Fibroblast of peridontal ligament (primary cell): Measurements from ENCODE around the gene ACSL5.
"Not testable (repeated sequence)": the region's sequence is repeated elsewhere in the genome, so short reads cannot be mapped to it uniquely, and the experiment has no call there.

Source experiments
- DNase-seq: peaks from one replicate; pipeline ENCODE4 v3.0.0-alpha.2; 2010; ENCODE audit errors: extremely low read depth

ACSL5 gene

DNA sequence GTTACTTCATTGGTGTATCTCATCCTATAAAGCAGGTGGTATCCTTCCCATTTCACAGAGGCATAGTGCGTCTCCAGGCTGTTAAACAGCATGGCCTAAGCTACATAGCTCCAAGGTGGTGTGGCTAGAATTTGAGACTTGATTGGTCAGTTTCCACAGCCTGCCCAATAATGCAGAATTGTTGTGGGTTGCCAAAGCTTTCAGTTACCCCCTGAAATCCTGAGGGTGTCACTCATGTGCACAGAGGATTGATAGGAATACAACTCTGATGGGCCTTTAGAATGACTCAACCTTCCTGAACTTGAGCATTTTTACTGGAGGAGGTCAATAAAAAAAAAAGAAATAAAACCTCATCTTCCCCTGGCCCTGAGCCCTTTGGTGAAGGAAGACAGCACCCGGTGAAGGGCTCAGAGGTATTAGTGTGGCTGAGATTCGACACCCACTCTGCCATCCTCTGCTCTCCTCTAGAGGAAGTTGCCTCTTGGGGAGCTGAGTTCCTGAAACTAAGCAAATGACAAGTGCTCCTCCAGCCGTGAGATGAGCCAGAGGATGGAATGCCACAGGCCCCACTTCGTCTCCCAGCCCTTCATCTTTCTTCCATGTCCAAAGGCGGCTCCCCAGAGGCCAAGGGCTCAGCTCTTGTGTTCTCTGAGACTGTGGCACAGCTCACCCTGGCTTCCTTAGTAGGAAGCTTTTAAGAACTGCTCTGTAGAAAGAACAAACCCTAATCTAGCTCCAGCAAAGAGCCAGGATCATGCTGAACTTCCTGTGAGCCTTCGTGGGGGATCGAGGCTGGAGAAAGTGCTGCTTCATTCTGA lies 1.0 kb downstream of the ACSL5 start:
- no peak for DNase-seq

DNA sequence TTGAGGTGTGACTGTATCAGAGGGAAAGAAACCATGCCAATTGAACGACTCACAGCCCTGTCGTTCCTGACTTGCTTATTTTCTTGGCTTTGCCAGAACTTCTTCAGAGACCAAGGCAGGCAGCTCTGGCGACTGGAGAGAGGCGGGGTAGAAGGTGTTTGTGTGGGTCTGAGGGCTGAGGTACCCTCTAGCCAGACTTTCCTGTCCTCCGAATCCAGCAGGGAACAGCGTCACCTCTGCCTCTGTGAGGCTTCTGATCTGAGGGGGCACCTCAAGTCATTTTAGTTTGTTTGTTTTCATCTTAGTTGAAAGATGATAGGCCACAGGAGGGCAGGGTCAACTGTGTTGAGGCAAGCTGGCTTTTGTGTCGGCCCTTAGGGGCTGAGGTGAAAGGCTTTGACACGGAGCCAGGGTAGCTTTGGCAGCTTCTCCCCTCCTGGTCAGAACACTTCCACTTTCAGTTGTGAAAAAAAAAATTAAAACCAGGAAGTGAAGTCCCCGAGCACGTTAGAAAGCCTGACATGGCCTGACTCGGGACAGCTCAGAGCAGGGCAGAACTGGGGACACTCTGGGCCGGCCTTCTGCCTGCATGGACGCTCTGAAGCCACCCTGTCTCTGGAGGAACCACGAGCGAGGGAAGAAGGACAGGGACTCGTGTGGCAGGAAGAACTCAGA lies 1.9 kb downstream of the ACSL5 start:
- DNase-seq = peak; percentile 31

DNA sequence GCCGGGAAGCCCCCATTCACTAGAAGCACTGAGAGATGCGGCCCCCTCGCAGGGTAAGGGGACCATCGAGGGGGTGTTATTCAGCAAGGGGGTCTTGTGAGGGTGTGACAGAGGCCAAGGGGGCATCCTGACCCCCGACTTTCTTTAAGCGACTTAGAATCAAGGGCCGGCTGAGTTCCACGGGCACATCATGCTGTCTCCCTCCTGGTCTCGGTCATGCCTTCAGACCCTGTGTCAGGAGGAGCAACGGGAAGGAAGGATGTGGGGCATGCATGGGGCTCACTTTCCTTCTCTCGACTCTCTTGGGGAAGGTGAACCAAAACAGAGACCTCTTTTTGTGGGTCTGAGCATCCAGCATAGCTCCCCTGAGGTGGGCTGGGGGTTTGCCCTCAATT lies 2.5 kb downstream of the ACSL5 start:
- no peak for DNase-seq

DNA sequence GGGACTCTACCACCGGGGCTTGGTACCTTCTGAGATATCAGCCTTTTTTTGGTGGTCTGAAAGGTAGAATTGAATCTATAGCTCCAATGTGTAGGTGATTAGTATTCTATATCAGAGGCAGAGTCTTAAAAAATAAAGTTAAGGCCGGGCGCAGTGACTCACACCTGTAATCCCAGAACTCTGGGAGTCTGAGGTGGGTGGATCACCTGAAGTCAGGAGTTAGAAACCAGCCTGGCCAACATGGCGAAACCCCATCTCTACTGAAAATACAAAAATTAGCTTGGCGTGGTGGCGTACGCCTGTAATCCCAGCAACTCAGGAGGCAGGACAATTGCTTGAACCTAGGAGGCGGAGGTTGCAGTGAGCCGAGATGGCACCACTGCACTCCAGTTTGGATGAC lies 3.2 kb downstream of the ACSL5 start:
- not testable (repeated sequence) for DNase-seq

DNA sequence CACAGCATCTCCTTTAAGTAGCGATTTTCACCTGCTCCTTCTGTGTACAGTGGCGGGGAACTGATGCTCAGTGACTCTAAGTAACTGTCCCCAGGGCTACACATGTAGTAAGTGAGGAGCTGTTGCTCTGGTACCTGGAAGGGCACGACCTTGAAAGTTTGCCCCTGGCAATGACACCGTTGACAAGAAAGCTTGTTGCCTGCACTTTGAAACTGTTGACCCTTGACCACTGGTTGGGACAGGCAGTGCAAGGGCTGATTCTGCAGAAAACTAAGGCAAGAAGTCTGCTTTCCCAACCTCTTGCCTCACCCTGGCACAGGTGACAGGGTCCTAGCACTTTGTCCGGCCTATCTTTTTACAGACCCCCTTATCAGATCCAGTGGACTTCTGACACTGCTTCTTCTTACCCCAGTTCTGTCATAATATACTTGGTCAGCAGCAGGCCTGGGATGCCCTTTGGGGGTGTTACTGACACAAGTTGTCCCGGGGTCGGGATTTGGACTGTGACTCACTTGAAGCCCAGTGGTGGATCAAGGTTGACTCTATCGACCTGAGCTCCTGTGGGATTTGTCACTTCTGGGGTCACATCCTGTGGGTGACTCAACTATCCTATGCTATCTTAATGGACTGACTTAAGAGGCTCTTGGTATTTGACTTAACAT lies 5.8 kb downstream of the ACSL5 start:
- no peak for DNase-seq

DNA sequence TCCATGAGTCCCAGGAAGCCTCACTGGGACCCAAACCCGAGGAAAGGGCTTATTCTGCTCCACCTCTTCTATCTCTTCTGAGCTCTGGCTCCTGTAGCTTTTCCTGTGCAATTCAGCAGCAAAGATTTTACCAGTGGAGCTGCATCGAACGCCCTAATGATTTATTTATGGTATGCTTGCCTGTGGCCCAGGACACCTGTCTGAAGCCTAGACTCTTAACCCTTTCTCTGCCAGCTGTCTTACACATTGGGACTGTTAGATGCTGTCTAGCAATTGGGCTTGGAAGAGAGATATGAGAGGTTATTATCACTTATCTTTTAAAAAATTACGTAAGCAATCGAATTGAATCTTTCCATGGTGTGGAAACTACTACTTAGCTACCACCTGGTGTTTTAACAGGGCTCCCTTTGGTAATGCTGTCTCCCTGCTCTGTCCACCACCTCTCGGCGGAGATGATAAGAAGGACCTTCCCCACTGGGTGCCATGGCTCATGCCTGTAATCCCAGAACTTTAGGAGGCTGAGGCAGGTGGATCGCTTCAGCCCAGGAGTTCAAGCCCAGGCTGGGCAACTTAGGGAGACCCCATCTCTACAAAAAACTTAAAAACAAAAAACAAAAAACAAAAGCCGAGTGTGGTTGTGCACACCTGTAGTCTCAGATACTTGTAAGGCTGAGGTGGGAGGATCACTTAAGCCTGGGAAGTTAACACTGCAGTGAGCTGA lies 8.8 kb downstream of the ACSL5 start:
- no peak for DNase-seq

DNA sequence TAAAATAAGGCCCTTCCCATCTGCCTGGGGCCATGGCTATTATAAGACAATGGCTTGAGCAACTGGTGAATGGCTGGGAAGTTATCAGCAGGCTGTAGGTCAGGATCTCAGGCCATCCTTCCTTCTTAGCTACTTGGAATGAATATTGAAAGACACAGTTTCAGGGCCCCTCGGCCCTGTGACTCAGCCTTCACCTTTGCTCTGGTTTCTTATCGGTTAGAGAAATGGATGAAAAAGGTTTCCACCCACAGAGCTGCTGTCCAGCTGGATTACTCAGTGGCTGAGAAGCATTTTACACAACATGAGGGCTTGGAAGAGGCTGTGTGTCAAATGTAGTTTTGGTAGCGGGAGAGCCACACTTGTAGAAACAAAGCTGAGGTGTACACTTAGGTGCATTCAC lies 9.4 kb downstream of the ACSL5 start:
- peak; percentile 7 for DNase-seq

DNA sequence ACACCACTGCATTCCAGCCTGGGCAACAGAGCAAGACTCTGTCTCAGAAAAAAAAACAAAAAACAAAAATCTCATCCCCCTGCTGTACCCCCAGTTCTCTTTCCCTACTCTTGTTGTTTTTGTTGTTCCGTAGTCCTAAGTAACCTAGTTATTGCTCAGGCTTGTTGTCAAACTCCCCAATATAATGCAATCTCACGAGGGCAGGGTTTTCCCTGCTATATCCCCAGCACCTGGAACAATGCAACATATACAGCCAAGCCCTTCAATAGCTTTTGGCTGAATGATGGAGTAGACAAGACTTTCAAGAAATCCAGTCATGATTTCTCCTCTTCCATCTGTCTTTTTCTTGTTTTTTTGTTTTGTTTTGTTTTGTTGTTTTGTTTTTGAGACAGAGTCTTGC lies 10.2 kb downstream of the ACSL5 start:
- DNase-seq = no peak

DNA sequence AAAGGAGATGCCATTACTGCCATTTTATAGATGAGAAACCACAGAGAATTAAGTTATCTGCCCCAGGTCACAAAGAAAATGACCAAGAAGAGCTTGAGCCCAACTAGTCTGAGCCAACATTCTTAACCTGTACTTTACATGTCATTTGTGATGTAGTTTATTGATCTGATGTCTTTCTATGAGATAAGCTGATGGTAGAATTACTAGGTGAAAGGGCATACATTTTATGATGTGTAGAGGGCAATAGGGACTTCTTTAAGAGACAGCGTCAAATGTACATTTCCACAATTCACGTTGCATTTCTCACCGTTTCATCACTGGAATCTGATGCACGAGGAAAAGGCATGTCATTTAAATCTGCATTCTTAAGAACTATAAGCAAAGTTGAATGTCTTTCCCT lies 11.3 kb downstream of the ACSL5 start:
- no peak for DNase-seq

DNA sequence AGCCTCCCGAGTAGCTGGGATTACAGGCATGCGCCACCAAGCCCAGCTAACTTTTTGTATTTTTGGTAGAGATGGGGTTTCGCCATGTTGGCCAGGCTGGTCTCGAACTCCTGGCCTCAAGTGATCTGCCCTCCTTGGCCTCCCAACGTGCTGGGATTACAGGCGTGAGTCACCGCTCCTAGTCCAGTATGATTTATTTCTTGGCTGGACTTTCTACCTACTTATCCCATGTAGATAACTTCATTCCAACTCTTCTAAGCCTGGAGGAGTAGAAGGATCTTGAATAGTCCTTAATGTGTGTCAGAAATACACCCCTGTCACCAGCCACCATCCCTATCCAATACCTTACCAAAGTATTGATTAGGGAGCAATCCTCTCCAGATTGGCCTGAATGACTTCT lies 14.1 kb downstream of the ACSL5 start:
- DNase-seq = not testable (repeated sequence)

DNA sequence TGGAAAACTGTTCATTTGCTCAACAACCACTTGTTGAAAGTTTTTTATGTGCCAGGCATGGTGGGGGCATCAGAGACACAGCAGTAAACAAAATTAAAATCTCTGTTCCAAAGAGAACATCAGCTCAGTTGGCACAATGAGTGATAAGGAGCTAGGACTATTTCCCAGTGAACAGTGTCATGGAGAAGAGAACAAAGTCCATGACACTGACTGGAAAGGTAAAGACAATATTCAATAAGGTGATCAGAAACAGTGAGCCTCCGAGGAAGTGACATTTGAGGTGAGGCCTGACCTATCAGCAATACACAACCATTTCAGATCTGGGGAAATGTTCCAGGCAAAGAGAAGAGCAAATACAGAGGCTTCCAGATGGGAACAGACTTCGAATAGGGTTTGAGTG lies 14.6 kb downstream of the ACSL5 start:
- DNase-seq = no peak

DNA sequence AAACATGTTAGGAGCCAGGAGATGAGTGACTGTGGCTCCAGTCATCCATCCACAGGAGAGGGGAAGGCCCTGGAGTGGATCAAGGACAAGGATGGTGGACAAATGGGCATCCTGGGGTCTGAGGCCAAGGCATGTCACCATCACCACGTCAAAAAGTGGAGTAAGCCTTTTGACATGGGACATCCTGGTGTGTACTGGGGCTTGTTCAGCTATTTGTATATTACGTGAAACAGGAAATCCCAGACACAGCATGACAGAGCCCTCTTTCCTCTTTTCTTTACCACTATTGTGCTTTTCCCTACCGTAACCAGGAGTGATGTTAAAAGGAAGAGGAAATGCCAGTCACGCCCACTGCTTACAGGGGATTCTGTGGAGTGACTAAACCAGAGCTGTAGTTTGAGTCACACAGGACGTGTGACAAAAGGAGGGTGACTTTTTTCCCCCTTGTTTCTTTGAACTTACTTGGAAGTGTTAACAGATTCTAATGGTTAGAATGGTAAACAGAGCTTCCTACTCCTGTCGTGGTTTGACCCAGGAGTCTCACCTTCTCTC lies 15.4 kb downstream of the ACSL5 start:
- no peak for DNase-seq

DNA sequence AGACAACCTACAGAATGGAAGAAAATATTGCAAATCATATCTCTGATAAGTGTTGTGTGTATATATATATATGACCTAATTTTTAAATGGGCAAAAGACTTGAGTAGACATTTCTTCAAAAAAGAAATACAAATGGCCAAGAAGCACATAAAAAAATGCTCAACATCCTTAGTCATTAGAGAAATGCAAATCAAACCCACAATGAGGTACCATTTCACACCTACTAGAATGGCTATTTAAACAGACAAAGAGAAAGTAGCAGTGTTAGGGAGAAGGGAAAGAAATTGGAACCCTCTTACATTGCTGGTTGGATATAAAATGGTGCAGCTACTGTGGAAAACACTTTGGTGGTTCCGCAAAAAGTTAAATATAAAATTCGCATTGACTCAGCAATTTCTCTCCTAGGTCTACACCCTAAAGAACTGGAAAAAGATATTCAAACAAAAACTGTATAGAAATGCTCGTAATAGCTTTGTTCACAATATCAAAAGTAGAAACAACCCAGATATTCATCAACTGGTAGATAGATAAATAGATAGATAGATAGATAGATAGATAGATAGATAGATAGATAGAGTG lies 16.3 kb downstream of the ACSL5 start:
- no peak for DNase-seq

DNA sequence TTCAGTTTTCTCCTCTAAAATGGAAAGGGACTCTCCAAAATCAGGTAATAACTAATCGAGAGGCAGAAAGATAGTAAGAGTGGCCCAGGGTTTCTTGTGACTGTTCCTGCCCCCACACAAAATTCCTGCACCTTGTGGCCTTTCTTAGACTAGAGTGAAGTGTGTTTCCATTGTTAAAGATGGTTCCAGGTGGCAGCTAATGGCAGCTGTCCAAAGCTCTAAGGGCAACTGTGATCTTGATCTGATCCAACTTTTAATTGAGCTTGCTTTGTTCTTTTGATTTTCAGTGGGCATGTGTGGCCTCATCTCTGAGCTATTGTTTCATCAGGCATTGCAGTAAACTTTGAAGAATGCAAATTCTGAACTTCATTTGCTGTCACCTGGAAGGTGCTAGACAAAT lies 19.4 kb downstream of the ACSL5 start:
- DNase-seq = no peak

DNA sequence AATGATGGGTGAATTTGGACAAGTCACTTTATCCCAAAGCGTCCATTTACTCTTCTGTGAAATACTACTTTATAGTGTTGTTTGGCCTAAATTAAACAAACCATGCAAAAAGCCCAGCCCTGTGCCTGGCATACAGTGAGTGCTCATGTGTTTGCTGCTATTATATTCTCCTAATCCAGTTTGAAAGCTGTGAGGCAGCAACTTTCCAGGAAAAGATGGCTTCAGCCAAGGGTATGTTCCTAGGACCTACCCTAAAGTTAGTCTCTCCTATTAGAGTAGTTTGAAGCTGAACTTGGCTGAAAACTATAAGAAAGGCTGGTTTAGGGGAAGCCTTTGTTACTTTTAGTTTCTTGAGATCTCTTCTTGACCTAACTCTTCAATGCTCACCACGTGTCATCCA lies 19.9 kb downstream of the ACSL5 start:
- no peak for DNase-seq

DNA sequence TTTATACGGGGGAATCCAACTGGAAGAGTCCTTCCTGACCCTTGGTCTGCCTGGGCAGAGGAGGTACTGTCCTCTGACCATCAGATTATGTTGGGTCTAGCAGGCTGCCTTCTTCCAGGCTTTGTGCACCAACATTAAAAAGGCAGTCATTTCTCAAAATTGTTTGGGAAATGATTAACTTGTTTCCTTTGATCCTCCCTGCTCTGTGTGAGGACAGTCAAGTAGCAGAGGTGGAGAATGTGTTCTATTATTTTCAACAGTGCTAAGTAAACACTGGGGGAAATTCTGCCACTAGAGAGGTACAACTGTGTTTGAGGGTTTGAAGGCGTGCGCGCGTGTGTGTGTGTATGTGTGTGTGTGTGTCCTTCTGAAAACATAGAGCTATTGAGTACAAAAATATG lies 20.6 kb downstream of the ACSL5 start:
- DNase-seq = no peak

DNA sequence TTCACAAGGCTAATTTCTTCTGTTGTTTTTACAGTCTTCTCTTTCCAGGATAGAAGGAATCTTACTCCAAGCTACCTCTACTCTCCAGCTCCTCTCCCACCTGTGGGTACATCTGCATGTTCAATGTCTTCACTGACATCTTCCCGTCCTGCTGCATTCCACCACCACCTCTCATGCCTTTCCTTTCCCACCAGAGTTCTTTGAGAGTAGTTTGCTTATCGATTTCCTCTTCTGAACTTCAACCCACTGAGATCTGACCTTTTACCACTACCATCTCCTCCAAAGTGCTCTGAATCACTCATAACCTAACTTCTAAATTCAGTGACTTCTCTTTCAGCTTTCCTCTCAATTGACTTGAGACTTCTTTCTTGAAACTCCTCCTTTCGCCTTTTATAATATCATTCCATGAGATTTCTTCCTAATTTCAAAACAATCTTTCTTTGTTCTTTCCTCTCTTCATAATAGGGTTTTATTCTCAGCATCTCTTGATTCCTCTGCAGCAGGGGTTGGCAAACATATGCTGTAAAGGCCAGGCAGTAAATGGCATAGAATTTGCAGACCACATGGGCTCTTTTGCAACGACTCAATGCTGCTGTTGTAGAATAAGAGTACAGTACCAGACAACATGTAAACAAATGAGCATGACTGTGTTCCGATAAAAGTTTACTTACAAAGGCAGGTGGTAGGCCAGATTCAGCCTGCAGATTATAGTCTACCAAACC lies 22.1 kb downstream of the ACSL5 start:
- DNase-seq = no peak

DNA sequence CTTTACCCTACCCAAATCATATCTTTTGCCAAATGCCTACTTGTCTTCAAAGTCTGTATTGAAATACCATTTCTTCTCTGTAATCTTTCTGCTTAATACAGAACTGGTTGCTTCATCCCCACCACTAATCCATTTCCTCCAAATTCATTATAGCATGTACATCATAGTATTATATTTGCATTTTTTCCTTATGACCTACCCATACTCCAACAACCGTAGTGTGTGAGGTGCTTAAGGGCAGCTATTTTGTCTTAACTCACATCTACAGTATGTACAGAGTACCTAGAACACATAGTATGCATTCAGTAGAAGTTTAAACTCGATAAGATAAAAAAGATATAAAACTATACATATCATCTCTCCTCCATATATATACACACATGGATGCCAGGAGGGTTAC lies 23.7 kb downstream of the ACSL5 start:
- no peak for DNase-seq

DNA sequence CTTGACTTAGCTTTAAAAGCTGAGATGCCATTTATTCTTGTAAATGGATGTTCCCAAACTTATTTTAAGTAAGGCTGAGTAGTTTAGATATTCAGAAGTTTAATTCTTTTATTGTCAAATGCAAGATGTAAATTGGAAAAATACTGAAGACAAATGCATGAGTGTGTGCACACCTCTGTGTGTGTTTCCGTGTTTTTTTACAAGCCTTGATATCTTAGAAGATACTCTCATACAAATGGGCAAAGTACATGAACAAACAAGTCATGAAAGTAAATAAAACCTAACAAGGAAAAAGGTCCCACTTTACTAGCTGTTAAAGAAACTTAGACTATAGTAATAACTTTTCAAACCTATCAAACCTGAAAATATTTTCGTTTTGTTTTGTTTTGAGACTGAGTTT lies 29.0 kb downstream of the ACSL5 start:
- no peak for DNase-seq

DNA sequence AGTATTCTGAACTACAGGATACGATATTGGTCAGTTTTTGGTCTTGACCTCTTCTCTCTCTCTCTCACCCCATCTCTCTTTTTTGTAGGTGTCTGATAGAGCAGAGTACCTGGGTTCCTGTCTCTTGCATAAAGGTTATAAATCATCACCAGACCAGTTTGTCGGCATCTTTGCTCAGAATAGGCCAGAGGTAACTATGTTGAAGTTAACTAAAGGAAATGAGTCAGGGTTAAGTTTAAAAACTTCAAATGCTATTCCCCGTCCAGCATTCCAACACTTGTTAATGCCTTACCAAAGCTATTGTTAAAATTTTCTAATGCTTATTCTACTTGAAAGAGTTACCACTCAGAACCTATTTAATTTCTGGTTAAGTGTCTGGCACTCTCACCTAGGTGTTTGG lies 30.7 kb downstream of the ACSL5 start:
- no peak for DNase-seq

DNA sequence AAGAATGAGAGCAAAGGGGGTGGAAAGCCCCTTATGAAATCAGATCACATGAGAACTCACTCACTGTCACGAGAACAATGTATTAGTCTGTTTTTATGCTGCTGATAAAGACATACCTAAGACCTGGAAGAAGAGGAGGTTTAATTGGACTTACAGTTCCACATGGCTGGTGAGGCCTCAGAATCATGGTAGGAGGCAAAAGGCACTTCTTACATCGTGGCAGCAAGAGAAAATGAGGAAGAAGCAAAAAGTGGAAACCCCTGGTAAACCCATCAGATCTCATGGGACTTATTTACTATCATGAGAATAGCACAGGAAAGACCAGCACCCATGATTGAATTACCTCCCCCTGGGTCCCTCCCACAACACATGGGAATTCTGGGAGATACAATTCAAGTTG lies 32.9 kb downstream of the ACSL5 start:
- DNase-seq = not testable (repeated sequence)
